GM23248 (cell line): ENCODE results near the gene IP6K3.

Source experiments
- EZH2 ChIP-seq: fragments of 200-600 bp; sonication (generic); IDR thresholded peaks from 2 replicates; pipeline ENCODE4 v1.6.1; 2018; ENCODE audit warnings: antibody characterized with exemption, mild to moderate bottlenecking; ENCODE audit not compliant: insufficient read depth, poor library complexity, severe bottlenecking
- EZH2phosphoT487 ChIP-seq: fragments of 200-600 bp; sonication (generic); IDR thresholded peaks from 2 replicates; pipeline ENCODE4 v1.6.1; 2018; ENCODE audit warnings: antibody characterized with exemption, moderate library complexity, mild to moderate bottlenecking, low read depth; ENCODE audit not compliant: insufficient read depth

- no peak for TF ChIP-seq EZH2
- no peak for TF ChIP-seq EZH2phosphoT487
Measured at GRCh38 chr6:33761581-33761921, 14.8 kb upstream of the IP6K3 start.
